GM21515 (cell line): ENCODE results near the gene HASPIN.

Experiments
- ATAC-seq: cut with Tn5 transposase; IDR thresholded peaks from one replicate; pipeline ENCODE4 v1.9.1; 2021; ENCODE audit not compliant: unreplicated experiment

The HASPIN gene

DNA sequence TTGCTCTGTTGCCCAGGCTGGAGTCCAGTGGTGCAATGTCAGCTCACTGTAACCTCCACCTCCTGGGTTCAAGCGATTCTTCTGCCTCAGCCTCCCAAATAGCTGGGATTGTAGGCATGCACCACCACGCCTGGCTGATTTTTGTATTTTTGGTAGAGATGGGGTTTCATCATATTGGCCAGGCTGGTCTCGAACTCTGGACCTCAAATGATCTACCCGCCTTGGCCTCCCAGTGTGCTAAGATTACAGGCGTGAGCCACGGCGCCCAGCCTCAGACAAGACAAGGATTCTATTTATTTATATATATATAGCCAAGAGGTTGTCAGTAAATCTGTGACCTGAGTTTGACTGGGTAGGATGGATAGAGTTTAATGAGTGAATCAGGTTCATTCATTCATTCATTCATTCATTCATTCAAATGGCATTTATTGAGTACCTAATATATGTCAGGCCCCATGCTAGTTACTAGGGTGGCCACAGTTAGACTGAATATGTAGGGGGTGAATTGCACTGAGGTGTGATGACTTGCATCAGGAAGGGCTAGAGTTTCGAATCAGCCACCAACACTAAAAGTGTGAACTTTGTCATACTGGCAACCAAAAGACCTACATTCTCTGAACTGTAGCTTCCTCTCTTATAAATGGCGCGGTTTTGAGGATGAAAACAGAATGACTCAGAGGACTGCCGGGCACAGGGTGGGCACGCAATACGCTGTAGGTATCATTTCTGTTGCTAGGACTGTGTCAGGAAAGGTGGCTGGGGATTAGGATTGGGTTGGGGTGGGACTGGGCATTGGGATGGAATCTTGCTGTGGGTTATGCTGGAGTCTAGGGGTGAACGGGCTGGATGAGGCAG, 39.4 kb downstream of the HASPIN start:
- no peak for ATAC-seq

DNA sequence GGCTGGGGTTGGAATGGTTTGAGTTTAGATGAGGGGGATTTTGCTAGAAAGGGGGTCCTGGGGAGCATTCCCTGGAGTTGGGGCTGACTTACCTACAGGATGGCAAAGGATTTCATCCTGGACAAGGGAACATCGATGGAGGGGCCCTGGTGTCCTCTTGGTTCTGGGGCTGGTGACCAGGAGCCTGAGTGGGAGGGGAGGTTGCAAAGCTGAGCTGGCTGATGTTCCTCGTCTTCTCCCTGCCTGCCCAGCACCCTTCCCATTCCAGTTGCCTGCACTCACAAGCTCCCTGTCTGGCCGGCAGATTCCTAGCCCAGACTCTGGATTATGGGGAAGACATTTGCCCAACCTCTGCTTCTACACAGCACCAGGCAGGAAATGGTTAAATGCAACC, 40.1 kb downstream of the HASPIN start:
- no peak for ATAC-seq

DNA sequence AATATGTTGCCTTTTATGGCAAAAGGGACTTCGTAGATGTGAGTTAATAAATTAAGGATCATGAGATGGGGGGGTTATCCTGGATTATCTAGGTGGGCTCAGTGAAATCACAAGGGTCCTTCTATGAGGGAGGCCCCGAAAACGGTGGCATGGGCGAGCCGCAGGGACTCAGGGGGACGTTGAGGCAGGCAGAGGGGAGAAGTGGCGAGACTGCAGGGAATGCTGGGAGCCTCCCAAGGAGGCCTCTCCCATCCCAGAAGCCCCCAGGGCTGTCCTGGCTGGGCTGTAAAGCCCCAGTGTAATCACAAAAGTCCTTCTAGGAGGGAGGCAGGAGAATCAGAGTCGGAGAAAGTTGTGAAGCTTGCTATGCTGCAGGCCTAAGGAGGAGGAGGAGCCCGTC, 42.3 kb downstream of the HASPIN start:
- ATAC-seq = no peak

DNA sequence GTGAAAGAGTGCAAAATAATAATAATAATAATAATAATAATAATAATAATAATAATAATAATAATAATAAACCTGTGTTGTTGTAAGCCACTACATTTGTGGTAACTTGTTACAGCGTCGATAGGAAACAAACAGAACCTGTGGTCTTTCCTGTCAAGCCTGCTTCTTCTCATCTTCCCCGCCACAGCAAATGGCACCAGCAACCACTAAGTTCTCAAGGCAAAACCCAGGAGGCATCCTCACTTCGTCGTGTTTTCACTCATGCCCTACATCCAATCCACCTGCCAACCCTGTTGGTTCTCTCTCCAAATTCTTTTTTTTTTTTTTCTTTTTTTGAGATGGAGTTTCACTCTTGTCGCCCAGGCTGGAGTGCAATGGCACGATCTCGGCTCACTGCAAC, 43.1 kb downstream of the HASPIN start:
- ATAC-seq = no peak

DNA sequence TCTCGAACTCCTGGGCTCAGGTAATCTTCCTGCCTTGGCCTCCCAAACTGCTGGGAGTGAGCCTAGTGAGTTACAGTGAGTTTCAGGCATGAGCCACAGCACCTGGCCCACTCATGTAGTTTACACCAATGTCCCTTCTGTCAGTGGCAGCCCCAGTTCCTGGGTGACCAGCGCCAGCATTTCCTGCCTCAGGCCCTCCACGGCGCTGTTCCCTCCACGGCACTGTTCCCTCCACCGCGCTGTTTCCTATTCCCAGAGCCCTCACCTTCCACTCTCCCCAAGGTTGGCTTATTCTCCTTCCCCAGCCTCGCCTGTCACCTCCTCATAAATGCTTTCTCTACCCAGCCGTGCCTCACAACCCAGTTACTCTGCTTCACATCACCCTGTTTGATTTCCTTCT, 44.6 kb downstream of the HASPIN start:
- ATAC-seq = no peak

DNA sequence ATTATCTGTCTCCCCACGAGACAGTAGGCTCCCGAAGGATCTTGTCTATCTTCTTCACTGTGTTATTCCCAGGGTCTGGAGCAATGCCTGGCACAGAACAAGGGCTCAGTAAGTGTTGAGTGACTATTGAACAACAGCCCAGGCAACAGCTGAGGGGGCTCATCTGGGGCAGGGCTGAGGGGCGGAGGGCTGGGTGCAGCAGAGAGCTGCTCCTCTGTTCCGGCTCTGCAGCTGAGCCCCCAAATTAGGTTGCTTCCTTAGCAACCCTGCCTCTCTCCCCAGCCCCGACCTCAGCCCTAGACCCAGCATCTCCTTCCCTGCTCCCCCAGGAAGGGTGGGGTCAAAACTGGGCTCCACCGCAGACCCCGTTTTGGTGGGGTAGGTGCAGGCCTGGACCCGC, 45.1 kb downstream of the HASPIN start:
- no peak for ATAC-seq

DNA sequence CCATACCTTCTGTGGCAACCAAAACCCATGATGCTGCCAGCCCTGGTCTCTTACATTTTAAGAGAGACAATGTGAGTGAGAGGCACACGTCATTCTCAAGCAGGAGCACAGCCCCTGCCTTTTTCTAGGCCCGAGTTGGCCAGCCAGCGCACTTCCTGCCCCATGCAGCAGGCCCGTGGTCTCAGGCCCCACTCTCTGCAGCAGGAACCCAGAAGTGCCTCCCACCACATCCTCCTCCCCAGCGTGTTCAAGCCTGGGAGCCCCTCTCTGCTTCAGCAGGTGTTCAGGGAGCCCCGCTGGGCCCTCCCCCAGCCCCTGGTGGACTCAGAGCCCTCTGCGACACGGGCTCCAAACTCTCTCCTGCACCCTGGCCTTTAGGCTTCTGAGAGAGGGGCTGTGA, 46.8 kb downstream of the HASPIN start:
- ATAC-seq = no peak

DNA sequence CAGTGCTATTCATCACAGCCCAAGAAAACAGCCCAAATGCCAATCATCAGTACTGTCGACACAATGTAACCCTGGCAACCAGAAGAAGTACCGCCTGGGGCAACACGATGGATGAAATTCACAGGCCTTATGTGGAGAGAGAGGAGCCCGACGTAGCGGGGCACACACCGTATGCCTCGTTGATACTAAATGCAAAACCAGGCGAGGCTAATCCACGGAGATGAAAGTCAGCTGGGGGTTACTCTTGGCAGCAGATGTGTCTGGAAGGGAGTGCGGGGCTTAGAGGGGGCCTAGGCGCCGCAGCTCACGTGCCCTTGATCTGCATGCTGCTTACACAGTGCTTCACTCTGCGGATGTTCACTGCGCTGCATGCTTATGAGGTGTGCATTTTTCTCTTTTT, 47.4 kb downstream of the HASPIN start:
- ATAC-seq = no peak

DNA sequence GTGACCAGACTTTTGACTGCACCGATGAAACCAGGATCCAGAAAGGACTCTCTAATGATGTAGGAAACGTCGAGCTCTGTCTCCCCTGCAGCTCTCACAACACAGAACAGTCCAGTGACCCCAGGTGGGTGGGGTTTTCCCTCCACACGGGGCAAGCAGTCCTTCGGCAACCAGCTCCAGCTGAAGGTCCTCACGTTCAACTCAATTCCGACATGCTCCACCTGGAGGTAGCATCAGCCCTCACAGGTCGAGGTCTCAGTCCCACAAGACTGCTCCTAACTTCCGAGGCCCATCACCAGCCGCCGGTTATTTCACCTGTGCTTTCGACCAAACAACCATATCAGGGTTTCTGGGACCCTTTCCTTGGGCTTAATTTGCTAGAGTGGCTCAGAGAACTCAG, 49.1 kb downstream of the HASPIN start:
- no peak for ATAC-seq

DNA sequence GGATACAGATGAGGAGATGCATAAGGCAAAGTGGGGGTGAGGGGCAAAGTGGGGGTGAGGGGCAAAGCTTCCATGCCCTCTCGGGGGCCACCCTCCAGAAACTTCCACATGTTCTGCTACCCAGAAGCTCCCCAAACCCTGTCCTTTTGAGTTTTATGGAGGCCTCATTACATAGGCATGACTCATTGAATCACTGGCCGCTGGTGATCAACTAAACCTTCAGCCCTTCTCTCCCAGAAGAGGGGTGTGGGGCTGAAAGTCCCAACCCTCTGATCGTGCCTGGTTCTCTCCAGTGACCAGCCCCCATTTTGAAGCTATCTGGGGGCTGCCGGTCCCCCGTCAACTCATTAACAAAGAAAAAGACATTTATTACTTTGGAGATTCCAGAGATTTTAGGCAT, 49.8 kb downstream of the HASPIN start:
- ATAC-seq = no peak

DNA sequence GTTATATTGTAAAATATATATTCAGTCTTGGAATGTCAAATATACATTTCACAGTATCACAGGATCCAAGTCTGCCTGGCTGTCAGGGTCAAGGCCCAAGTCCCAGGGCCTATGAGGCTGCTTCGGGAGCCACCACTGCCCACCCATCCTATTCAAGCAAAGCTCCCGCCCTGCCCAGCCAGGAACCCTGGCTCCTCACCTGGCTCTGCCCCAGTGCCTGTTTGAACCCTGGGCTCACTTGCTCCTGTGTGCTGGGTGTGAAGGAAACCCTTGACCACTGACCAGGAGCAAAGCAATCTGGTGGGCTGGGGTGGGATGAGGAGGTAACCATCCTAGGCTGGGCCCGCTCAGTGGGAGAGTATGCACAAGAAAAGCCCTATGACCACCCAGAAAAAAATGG, 50.3 kb downstream of the HASPIN start:
- ATAC-seq = no peak
